Hepatocyte (in vitro differentiated cells): ENCODE measurements around the gene RNF183. TPM values are rescaled to one million over a fixed set of nuclear protein-coding genes. Genes with fewer than 3 reads are reported as not detected.
"Not testable (repeated sequence)": the region's sequence is repeated elsewhere in the genome, so short reads cannot be mapped to it uniquely, and the experiment has no call there.

ENCODE experiments used
- DNase-seq: peaks from one replicate; pipeline ENCODE4 v3.0.0-alpha.2; 2016; ENCODE audit warnings: low spot score
- H2AFZ ChIP-seq: fragments of 200-600 bp; sonication (generic); 2 replicates; pipeline ENCODE4 v1.6.0; 2016; ENCODE audit warnings: antibody characterized with exemption, mild to moderate bottlenecking
- H3K27ac ChIP-seq: fragments of 200-600 bp; sonication (generic); 2 replicates; pipeline ENCODE4 v1.5.1; 2016; ENCODE audit warnings: mild to moderate bottlenecking
- H3K27me3 ChIP-seq: fragments of 200-600 bp; sonication (generic); 2 replicates; pipeline ENCODE4 v1.6.1; 2016
- H3K36me3 ChIP-seq: fragments of 200-600 bp; sonication (generic); replicated peaks from 2 replicates; pipeline ENCODE4 v1.5.1; 2016; ENCODE audit warnings: low read depth; ENCODE audit not compliant: insufficient read depth
- H3K4me1 ChIP-seq: fragments of 200-600 bp; sonication (generic); 2 replicates; pipeline ENCODE4 v1.5.1; 2016; ENCODE audit warnings: mild to moderate bottlenecking, moderate library complexity; ENCODE audit not compliant: insufficient read depth
- H3K4me2 ChIP-seq: fragments of 200-600 bp; sonication (generic); 2 replicates; pipeline ENCODE4 v1.6.0; 2016
- H3K4me3 ChIP-seq: fragments of 200-600 bp; sonication (generic); 2 replicates; pipeline ENCODE4 v1.5.1; 2016; ENCODE audit warnings: mild to moderate bottlenecking
- H3K79me2 ChIP-seq: fragments of 200-600 bp; sonication (generic); 2 replicates; pipeline ENCODE4 v1.6.0; 2017; ENCODE audit warnings: mild to moderate bottlenecking
- H3K9me2 ChIP-seq: fragments of 200-600 bp; sonication (generic); replicated peaks from 2 replicates; pipeline ENCODE4 v1.6.0; 2017; ENCODE audit warnings: mild to moderate bottlenecking; ENCODE audit not compliant: insufficient read depth
- H3K9me3 ChIP-seq: fragments of 200-600 bp; sonication (generic); 2 replicates; pipeline ENCODE4 v1.5.1; 2016; ENCODE audit warnings: low read depth, mild to moderate bottlenecking
- H4K20me1 ChIP-seq: fragments of 200-600 bp; sonication (generic); 2 replicates; pipeline ENCODE4 v1.6.0; 2016; ENCODE audit warnings: mild to moderate bottlenecking; ENCODE audit not compliant: insufficient read depth, poor library complexity, severe bottlenecking
- CTCF ChIP-seq: fragments of 200-600 bp; sonication (generic); IDR thresholded peaks from 2 replicates; pipeline ENCODE4 v1.5.1; 2016; ENCODE audit warnings: antibody characterized with exemption, mild to moderate bottlenecking; ENCODE audit not compliant: poor library complexity
- EZH2 ChIP-seq: fragments of 200-600 bp; sonication (generic); IDR thresholded peaks from 2 replicates; pipeline ENCODE4 v1.6.1; 2016; ENCODE audit warnings: antibody characterized with exemption, mild to moderate bottlenecking, borderline replicate concordance
- EZH2phosphoT487 ChIP-seq: fragments of 200-600 bp; sonication (generic); IDR thresholded peaks from one replicate; pipeline ENCODE4 v1.6.1; 2018; ENCODE audit warnings: antibody characterized with exemption, mild to moderate bottlenecking, low read depth, moderate library complexity; ENCODE audit not compliant: unreplicated experiment, severe bottlenecking
- WGBS: methylation state at CpG from one replicate; pipeline ENCODE4 v1.1.6; 2016; ENCODE audit warnings: low lambda C conversion rate; ENCODE audit errors: missing lambda C conversion rate; 5-methylcytosine and 5-hydroxymethylcytosine counted together
- polyA plus RNA-seq: library from polyadenylated mRNA; unstranded; fragments of >200 nt; fragmentation: Nextera tagmentation; extraction: Ambion mirVana; gene quantifications from 2 replicates; pipeline ENCODE4 v1.2.1, GENCODE V29; 2016
- total RNA-seq: library from RNA; depleted of rRNA; stranded (reverse); fragments of >200 nt; gene quantifications from 2 replicates; pipeline ENCODE4 v1.2.3, GENCODE V29; 2014

Gene RNF183
- total and polyA plus RNA-seq, 2 experiments from 2014 or later, result 0.21 to 0.43 TPM

GRCh38 chr9:113250807-113251206, 52.4 kb downstream of the RNF183 start:
- WGBS, result 100% methylated on average over 2 of the region's 2 CpGs
- Histone ChIP-seq H3K4me3 (no peak overlapping the region), H3K9me2 (no peaks in the 10 kb centered on the region)

GRCh38 chr9:113249661-113250060, 53.5 kb downstream of the RNF183 start:
- H3K9me3 ChIP-seq, H3K4me3 ChIP-seq, H3K36me3 ChIP-seq, H2AFZ ChIP-seq, H3K4me1 ChIP-seq, H3K27ac ChIP-seq, H3K4me2 ChIP-seq, H3K9me2 ChIP-seq, H3K27me3 ChIP-seq, DNase-seq, H4K20me1 ChIP-seq: not testable (repeated sequence)
- peaks cover 13% of the 10 kb centered on the region for H3K79me2 ChIP-seq
- 96% methylated on average over 2 of the region's 2 CpGs for WGBS

More at GRCh38 chr9:113250807-113251206, 52.4 kb downstream of the RNF183 start:
- Histone ChIP-seq H3K9me3 (no peaks in the 10 kb centered on the region), H3K27me3 (no peaks in the 10 kb centered on the region), H4K20me1 (no peaks in the 10 kb centered on the region), H3K27ac (no peak overlapping the region), H2AFZ (no peak overlapping the region), H3K4me1 (no peaks in the 10 kb centered on the region), H3K36me3 (no peaks in the 10 kb centered on the region), H3K79me2 (peaks cover 15% of the 10 kb centered on the region), H3K4me2 (no peak overlapping the region)
- TF ChIP-seq EZH2phosphoT487, result no peak
- no peak for TF ChIP-seq CTCF
- no peak for TF ChIP-seq EZH2
- DNase-seq, result no peak

- no peaks in the 10 kb centered on the region for H4K20me1 ChIP-seq
Observed at GRCh38 chr9:113247640-113248039, 55.5 kb downstream of the RNF183 start.

More at GRCh38 chr9:113247640-113248039, 55.5 kb downstream of the RNF183 start:
- Histone ChIP-seq H3K36me3 (no peaks in the 10 kb centered on the region), H3K4me3 (no peak overlapping the region), H3K4me1 (no peaks in the 10 kb centered on the region), H3K9me2 (no peaks in the 10 kb centered on the region), H3K4me2 (no peak overlapping the region), H3K79me2 (peaks cover 9% of the 10 kb centered on the region), H2AFZ (no peak overlapping the region), H3K9me3 (no peaks in the 10 kb centered on the region), H3K27ac (no peak overlapping the region), H3K27me3 (no peaks in the 10 kb centered on the region)
- TF ChIP-seq EZH2 (no peak), EZH2phosphoT487 (no peak), CTCF (no peak)
- DNase-seq, result no peak

Other genes starting within 250 kb of the RNF183 start
- gene ZFP37, start 246.7 kb downstream of the RNF183 start, total RNA-seq, result 4.1 and 5.7 TPM in 2 replicates
- gene ZFP37, start 246.7 kb downstream of the RNF183 start, polyA plus RNA-seq, result 2.0 and 3.3 TPM in 2 replicates
- 20.1 and 24.1 TPM in 2 replicates for gene SLC31A2, start 152.4 kb downstream of the RNF183 start, total RNA-seq
- gene SLC31A2, start 152.4 kb downstream of the RNF183 start, polyA plus RNA-seq, result 18.7 and 26.9 TPM in 2 replicates
- 13.7 and 17.7 TPM in 2 replicates for gene FKBP15, start 82.1 kb downstream of the RNF183 start, total RNA-seq
- 7.7 and 14.5 TPM in 2 replicates for gene FKBP15, start 82.1 kb downstream of the RNF183 start, polyA plus RNA-seq
- 43.3 TPM in 2 replicates for gene SLC31A1, start 81.8 kb downstream of the RNF183 start, total RNA-seq
- gene SLC31A1, start 81.8 kb downstream of the RNF183 start, polyA plus RNA-seq, result 24.5 and 29.7 TPM in 2 replicates
- gene CDC26, start 27.8 kb downstream of the RNF183 start, total RNA-seq, result 39.8 and 45.9 TPM in 2 replicates
- gene CDC26, start 27.8 kb downstream of the RNF183 start, polyA plus RNA-seq, result 62.5 and 77.2 TPM in 2 replicates
- gene PRPF4, start 27.7 kb downstream of the RNF183 start, total RNA-seq, result 23.4 and 27.3 TPM in 2 replicates
- gene PRPF4, start 27.7 kb downstream of the RNF183 start, polyA plus RNA-seq, result 24.1 and 28.8 TPM in 2 replicates
- gene WDR31, start 36.9 kb upstream of the RNF183 start, total RNA-seq, result 1.4 and 3.7 TPM in 2 replicates
- 0.86 and 1.3 TPM in 2 replicates for gene WDR31, start 36.9 kb upstream of the RNF183 start, polyA plus RNA-seq
- gene BSPRY, start 46.2 kb upstream of the RNF183 start, total RNA-seq, result 4.8 and 6.1 TPM in 2 replicates
- gene BSPRY, start 46.2 kb upstream of the RNF183 start, polyA plus RNA-seq, result 12.0 TPM in 2 replicates
- 96.8 and 98.7 TPM in 2 replicates for gene HDHD3, start 73.6 kb upstream of the RNF183 start, total RNA-seq
- gene HDHD3, start 73.6 kb upstream of the RNF183 start, polyA plus RNA-seq, result 94.9 and 110 TPM in 2 replicates
- 27.1 and 27.8 TPM in 2 replicates for gene ALAD, start 97.9 kb upstream of the RNF183 start, total RNA-seq
- gene ALAD, start 97.9 kb upstream of the RNF183 start, polyA plus RNA-seq, result 31.5 and 43.8 TPM in 2 replicates
- gene POLE3, start 107.3 kb upstream of the RNF183 start, total RNA-seq, result 32.5 and 35.3 TPM in 2 replicates
- gene POLE3, start 107.3 kb upstream of the RNF183 start, polyA plus RNA-seq, result 35.1 and 36.8 TPM in 2 replicates
- 0.36 and 0.53 TPM in 2 replicates for gene C9orf43, start 107.4 kb upstream of the RNF183 start, total RNA-seq
- gene C9orf43, start 107.4 kb upstream of the RNF183 start, polyA plus RNA-seq, result 0.07 and 0.69 TPM in 2 replicates
- gene RGS3, start 160.4 kb upstream of the RNF183 start, total RNA-seq, result 47.0 and 48.0 TPM in 2 replicates
- 62.7 and 78.2 TPM in 2 replicates for gene RGS3, start 160.4 kb upstream of the RNF183 start, polyA plus RNA-seq